Memory B cell (primary cell): Measurements from ENCODE around the gene CSNK1E.

Source experiments
- ATAC-seq: fragments of 150-1000 bp; cut with Tn5 transposase; 2 replicates; pipeline ENCODE4 v1.10.0; 2021; ENCODE audit warnings: low read depth, mild to moderate bottlenecking, moderate library complexity
- DNase-seq, 2 donors: peaks; one replicate each; pipeline ENCODE4 v3.0.0; 2022; ENCODE audit warnings: low spot score in 2 of 2
- H3K27ac Mint-ChIP-seq: one replicate; pipeline ENCODE4 v1.8.0; 2022; ENCODE audit warnings: mild to moderate bottlenecking, moderate library complexity, mixed read lengths
- H3K27me3 Mint-ChIP-seq: one replicate; pipeline ENCODE4 v1.8.0; 2022; ENCODE audit warnings: mixed read lengths
- H3K36me3 Mint-ChIP-seq: one replicate; pipeline ENCODE4 v1.8.0; 2022; ENCODE audit warnings: mild to moderate bottlenecking, mixed read lengths
- H3K4me1 Mint-ChIP-seq: one replicate; pipeline ENCODE4 v1.8.0; 2022; ENCODE audit warnings: mixed read lengths
- H3K4me3 Mint-ChIP-seq: one replicate; pipeline ENCODE4 v1.8.0; 2022; ENCODE audit warnings: mild to moderate bottlenecking, moderate library complexity, mixed read lengths
- H3K9me3 Mint-ChIP-seq: one replicate; pipeline ENCODE4 v1.8.0; 2022; ENCODE audit warnings: mixed read lengths

The CSNK1E gene

DNA sequence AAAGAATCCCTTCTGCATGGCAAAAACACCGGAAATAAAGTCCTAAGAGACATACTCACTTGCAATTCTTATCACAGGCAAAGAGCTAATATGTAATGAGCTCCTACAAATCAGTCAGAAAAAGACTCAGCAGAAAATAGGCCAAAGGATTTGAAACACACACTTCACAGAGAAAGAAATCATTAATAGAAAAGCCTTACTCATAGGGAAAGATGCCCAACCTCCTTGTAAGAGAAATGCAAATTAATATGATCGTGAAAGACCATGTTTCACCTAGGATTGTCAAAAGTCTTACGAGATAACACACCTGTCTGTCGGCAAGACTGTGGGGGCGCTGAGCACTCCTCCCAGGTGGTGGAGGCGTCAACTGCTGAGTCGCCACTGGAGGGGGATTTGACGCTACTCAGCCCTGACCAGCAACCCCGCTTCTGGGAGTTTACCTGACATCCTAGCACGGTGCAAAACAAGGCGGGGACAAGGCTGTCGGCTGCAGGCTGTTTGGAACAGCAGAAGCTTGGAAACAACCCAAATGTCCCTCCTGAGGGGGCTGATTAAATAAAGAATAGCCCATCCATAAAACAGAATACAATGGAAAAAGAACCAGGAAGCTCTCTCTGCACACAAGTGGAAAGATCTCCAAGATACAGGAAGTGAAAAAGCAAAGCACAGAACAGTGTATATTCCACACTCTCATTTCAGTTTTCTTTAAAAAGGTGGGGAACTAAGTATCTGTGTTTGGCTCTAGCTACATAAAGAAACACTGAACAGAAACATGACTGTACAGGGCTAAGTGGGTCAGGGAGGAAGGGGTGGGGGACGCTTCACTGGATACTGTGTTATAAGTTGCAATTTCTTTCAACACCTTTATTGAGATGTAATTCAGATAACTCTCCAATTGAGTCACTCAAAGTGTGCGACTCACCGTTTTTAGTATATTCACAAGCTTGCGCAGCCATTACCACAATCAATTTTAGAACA lies 11.5 kb downstream of the CSNK1E start:
- peak overlapping the region; percentile 53 for H3K4me3 Mint-ChIP-seq
- H3K9me3 Mint-ChIP-seq, result no peaks in the 10 kb centered on the region

DNA sequence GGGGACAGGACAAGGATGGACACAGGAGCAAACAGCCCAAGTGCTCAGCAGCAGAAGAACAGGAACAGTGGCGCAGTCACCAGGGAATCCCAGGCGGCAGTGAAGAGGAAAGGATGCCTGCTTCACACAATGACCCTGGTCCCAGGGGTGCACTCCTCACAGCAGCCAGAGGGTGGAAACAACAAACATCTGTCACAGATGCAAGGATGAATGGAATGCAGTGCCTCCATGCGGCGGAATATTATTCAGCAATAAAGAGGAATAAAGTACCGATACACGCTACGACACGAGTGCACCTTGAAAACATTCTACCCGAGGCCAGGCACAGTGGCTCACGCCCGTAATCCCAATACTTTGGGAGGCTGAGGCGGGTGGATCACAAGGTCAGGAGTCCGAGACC lies 12.7 kb downstream of the CSNK1E start:
- ATAC-seq (no peak), DNase-seq (no peak)
- Mint-ChIP-seq H3K4me3 (no peak overlapping the region), H3K4me1 (peaks cover 21% of the 10 kb centered on the region), H3K9me3 (no peaks in the 10 kb centered on the region), H3K27me3 (no peaks in the 10 kb centered on the region), H3K36me3 (peaks cover 15% of the 10 kb centered on the region), H3K27ac (no peak overlapping the region)

More for the DNA sequence above, 11.5 kb downstream of the CSNK1E start:
- no peaks in the 10 kb centered on the region for H3K27me3 Mint-ChIP-seq
- H3K36me3 Mint-ChIP-seq, result peaks cover 6% of the 10 kb centered on the region
- peak; percentile 91 for ATAC-seq
- H3K4me1 Mint-ChIP-seq, result peaks cover 24% of the 10 kb centered on the region
- DNase-seq, result peak; percentile 38 to 48
- H3K27ac Mint-ChIP-seq, result peak overlapping the region; percentile 70

DNA sequence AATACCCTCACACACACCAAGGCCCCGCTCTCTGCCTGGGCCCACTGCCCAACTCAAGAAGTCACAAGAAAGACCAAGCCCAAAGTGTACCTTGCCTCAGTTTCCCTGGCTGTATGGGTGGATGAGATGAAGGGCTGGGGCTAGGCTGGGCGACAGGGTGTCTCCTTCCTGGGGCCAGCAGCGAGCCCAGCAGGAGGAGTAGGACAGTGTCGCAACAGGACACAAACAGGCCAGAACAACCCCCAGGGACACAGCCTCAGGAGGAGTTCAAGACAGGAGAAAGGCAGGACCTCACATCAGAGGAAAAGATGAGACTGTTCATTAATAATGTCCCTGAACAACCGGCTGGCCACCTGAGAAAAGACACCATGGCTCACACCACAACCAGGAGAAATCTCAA lies 13.3 kb downstream of the CSNK1E start:
- H3K27me3 Mint-ChIP-seq, result no peaks in the 10 kb centered on the region
- no peak overlapping the region for H3K27ac Mint-ChIP-seq
- DNase-seq (no peak), ATAC-seq (no peak)
- H3K4me3 Mint-ChIP-seq, result no peak overlapping the region
- peaks cover 19% of the 10 kb centered on the region for H3K4me1 Mint-ChIP-seq
- peaks cover 15% of the 10 kb centered on the region for H3K36me3 Mint-ChIP-seq
- H3K9me3 Mint-ChIP-seq, result no peaks in the 10 kb centered on the region

DNA sequence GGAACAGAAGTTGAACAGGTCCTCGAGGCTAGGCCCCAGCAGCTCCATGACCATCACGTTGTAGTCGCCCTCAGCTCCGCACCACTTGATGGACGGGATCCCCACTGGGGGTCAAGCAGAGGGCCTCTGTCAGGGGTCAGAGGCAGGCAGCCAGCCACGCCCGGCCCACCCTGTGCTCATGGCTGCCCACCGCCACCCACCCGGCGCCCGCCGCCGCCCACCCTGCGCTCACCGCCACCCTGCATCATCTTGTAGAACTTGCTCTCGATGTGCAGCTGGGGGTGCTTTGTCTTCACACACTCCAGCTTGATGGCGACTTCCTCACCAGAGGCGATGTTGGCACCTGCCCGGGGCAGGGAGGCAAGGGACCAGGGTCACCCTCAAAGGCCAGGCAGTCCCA lies 14.3 kb downstream of the CSNK1E start:
- Mint-ChIP-seq H3K4me1 (peaks cover 16% of the 10 kb centered on the region), H3K4me3 (no peak overlapping the region), H3K27ac (no peak overlapping the region), H3K27me3 (no peaks in the 10 kb centered on the region), H3K36me3 (peaks cover 19% of the 10 kb centered on the region), H3K9me3 (no peaks in the 10 kb centered on the region)
- no peak for ATAC-seq
- no peak for DNase-seq

DNA sequence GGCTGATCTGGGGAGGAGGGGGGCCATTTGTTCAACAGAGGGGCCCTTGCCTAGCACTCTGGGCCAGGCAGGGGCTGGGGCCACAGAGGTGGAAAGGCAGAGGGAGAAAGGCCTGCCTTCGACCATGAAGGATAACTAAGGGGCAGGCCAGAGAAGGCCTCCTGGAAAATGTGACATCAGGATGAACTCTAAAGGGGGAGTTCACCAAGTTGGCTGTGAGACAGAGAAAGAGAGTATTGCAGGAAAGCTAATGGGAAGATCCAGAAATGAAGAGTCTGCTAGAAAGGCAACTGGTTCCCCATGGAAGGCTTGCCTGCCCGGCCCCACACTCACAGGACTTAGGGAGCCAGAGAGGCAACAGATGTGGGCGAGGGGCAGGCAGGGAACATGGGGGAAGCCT lies 16.3 kb downstream of the CSNK1E start:
- peaks cover 11% of the 10 kb centered on the region for H3K4me1 Mint-ChIP-seq
- DNase-seq (no peak), ATAC-seq (no peak)
- H3K4me3 Mint-ChIP-seq, result no peak overlapping the region
- H3K9me3 Mint-ChIP-seq, result no peaks in the 10 kb centered on the region
- peaks cover 18% of the 10 kb centered on the region for H3K36me3 Mint-ChIP-seq
- no peak overlapping the region for H3K27ac Mint-ChIP-seq
- no peaks in the 10 kb centered on the region for H3K27me3 Mint-ChIP-seq

DNA sequence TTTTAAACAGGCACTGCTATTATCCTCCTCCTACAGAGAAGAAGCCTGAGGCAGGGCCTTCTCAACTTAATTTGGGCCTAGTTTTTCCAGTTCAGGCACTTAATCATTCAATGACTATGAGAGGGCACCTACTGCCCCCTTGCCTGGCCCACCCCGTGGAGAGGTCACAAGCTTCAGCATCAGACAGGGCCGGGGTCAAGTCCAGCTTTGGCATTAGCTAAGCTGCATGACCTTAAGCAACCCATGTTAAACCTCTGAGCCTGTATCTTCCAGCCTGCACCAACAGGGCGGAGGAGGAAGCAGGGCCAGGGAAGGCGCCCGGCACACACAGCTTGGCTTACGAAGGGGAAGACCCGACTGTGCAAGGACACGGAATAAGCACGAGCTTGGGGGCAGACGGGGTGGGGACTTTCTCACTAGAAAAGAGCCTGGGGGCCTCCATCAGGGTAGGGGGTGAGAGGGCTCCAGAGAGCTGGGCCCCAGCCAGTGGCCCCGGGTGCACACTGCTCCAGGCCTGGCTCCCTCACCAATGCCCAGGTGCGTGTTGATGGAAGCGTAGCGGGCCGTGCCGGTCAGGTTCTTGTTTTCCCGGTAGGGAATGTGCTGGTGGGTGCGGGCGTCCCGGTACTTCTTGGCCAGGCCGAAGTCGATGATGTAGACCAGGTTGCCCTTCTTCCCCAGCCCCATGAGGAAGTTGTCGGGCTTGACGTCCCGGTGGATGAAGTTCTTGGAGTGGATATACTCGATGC lies 16.9 kb downstream of the CSNK1E start:
- H3K36me3 Mint-ChIP-seq, result peaks cover 18% of the 10 kb centered on the region

DNA sequence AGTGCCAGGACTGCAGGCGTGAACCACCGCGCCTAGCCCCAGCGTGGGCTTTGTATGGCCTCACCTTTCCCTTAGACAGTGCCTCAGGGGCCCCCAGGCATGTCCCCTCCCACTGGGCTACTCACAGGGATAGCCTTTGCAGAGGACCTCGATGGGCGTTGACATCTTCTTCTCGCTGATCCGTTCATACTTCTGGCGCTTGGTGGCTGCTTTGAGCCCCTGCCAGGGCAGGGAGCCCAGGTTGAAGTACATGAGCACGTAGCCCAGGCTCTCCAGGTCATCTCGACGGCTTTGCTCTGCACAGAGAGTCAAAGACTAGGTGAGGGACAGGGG lies 17.5 kb downstream of the CSNK1E start:
- Mint-ChIP-seq H3K36me3 (peaks cover 18% of the 10 kb centered on the region), H3K27ac (no peak overlapping the region), H3K27me3 (no peaks in the 10 kb centered on the region), H3K4me3 (no peak overlapping the region), H3K9me3 (no peaks in the 10 kb centered on the region), H3K4me1 (peaks cover 4% of the 10 kb centered on the region)
- no peak for ATAC-seq
- no peak for DNase-seq

More for the DNA sequence above, 16.9 kb downstream of the CSNK1E start:
- DNase-seq (no peak), ATAC-seq (no peak)
- no peaks in the 10 kb centered on the region for H3K27me3 Mint-ChIP-seq
- no peak overlapping the region for H3K4me3 Mint-ChIP-seq
- H3K27ac Mint-ChIP-seq, result no peak overlapping the region
- peaks cover 6% of the 10 kb centered on the region for H3K4me1 Mint-ChIP-seq
- no peaks in the 10 kb centered on the region for H3K9me3 Mint-ChIP-seq

DNA sequence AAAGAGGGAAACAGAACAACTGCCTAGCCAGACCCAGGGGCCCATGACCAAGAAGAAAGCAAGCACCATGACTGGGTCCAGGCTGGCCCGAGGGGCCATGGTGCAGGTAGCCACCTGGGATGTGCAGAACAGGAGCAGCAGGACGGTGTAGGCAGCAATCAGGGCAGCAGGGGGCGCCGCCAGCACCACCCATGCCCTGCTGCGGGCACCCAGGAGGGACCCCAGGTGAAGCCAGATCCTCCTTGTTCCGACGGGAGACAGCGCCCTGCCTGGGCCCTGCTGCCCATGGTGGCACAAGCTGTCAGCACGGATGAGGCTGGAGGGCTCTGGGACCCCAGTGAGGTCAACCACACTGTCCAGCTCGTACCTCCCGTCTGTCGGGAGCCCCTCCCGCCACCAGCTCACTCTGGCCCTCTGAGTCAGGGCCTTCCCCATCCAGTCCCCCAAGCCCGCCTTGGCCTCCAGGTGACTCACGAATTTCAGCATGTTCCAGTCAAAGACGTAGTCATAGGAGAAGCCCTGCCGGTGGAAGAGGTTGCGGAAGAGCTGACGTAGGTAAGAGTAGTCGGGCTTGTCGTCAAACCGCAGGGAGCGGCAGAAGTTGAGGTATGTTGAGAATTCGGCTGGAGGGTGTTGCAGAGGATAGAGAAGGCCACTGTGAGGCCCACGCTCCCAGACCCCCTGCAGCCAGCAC lies 18.8 kb downstream of the CSNK1E start:
- Mint-ChIP-seq H3K4me3 (no peak overlapping the region), H3K4me1 (no peaks in the 10 kb centered on the region), H3K9me3 (no peaks in the 10 kb centered on the region), H3K27me3 (no peaks in the 10 kb centered on the region), H3K27ac (no peak overlapping the region), H3K36me3 (peaks cover 22% of the 10 kb centered on the region)
- DNase-seq (peak in 1 of 2 donors; percentile 39), ATAC-seq (peak; percentile 74)

DNA sequence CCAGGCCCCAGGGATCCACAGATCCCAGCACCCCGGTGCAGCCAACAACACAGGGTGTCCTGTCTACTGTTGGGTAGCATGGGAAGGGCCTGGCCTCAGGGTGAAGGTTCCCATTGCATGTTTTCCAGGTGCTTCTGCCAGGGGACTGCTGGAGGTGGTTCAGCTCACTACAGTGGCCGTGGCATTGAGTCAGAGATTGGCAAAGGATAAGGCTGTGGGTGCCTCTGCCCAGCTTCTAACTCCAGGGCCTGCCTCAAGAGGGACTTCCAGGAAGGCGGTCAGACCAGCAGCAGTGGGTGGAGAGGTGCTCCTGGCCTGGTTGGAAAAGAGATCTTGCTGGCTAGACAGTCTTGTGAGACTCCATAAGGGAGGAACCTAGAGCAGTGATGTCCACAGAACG lies 20.9 kb downstream of the CSNK1E start:
- peaks cover 22% of the 10 kb centered on the region for H3K36me3 Mint-ChIP-seq
- H3K4me3 Mint-ChIP-seq, result no peak overlapping the region
- no peak overlapping the region for H3K27ac Mint-ChIP-seq
- DNase-seq (no peak), ATAC-seq (no peak)
- H3K4me1 Mint-ChIP-seq, result no peaks in the 10 kb centered on the region
- no peaks in the 10 kb centered on the region for H3K27me3 Mint-ChIP-seq
- no peaks in the 10 kb centered on the region for H3K9me3 Mint-ChIP-seq

DNA sequence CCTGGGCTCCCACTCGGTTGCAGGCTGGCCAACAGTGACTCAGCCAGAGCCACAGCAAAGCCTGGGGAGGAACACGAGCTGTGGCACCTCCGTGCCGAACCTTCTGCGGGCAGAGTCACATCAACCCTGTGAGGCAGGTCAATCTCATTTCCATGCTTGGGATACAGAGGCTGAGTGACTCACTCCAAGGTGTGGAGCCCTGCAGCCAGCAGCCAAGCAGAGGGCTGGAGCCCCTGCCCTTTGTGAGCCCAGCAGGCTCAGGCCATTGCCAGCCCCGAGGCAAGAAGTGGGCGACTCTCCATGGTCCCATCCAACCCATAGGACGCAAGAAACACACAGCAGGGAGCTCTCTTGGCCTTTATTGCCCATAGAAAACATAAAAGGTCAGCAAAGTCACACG lies 21.4 kb downstream of the CSNK1E start:
- H3K4me1 Mint-ChIP-seq, result no peaks in the 10 kb centered on the region

DNA sequence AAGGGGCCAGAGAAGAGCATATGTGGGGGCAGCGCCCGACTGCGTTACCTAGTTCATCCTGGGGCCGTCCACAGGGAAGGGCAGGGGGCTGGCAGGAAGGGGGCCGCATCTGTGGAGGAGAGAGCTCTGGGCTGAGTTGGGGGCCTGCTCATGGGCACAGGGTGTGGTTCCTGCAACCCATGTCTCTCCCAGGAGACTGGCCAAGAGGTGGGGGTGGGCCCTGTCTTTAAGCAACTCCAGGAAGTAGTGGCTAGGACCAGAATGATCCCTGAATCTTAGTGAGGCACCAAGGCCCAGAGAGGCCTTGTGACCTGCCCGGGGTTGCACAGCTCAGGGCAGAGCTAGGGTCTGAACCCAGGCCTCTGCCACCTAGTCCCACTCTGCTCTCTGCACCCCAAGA lies 21.9 kb downstream of the CSNK1E start:
- Mint-ChIP-seq H3K9me3 (no peaks in the 10 kb centered on the region), H3K4me3 (no peak overlapping the region), H3K27me3 (no peaks in the 10 kb centered on the region), H3K27ac (no peak overlapping the region), H3K4me1 (no peaks in the 10 kb centered on the region), H3K36me3 (peaks cover 19% of the 10 kb centered on the region)
- DNase-seq, result no peak
- no peak for ATAC-seq

More for the DNA sequence above, 21.4 kb downstream of the CSNK1E start:
- Mint-ChIP-seq H3K36me3 (peaks cover 21% of the 10 kb centered on the region), H3K4me3 (no peak overlapping the region), H3K27me3 (no peaks in the 10 kb centered on the region), H3K9me3 (no peaks in the 10 kb centered on the region), H3K27ac (no peak overlapping the region)
- no peak for ATAC-seq
- DNase-seq, result no peak

DNA sequence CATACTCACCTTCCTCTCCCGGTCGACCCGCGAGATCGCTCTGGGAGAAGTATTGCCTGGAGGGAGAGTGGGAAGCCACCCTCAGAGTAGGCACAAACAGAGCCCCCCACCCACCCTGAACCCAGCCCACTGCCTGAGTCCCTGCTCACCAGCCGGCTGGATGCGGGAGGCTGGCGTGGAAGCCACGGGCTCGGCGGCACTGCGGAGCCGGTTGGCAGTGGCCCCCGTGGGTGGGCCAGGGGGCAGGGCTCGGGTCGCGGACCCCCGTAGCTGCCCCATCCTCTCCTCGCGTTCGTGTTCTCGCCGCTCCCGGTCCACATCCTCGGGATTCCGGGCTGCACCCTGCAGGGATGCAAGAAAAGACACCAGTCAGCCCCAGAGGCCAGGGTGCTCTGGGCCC lies 23.0 kb downstream of the CSNK1E start:
- no peak overlapping the region for H3K4me3 Mint-ChIP-seq
- no peaks in the 10 kb centered on the region for H3K9me3 Mint-ChIP-seq
- ATAC-seq, result no peak
- DNase-seq, result no peak
- no peaks in the 10 kb centered on the region for H3K27me3 Mint-ChIP-seq
- H3K27ac Mint-ChIP-seq, result no peak overlapping the region
- no peaks in the 10 kb centered on the region for H3K4me1 Mint-ChIP-seq
- H3K36me3 Mint-ChIP-seq, result peaks cover 11% of the 10 kb centered on the region

DNA sequence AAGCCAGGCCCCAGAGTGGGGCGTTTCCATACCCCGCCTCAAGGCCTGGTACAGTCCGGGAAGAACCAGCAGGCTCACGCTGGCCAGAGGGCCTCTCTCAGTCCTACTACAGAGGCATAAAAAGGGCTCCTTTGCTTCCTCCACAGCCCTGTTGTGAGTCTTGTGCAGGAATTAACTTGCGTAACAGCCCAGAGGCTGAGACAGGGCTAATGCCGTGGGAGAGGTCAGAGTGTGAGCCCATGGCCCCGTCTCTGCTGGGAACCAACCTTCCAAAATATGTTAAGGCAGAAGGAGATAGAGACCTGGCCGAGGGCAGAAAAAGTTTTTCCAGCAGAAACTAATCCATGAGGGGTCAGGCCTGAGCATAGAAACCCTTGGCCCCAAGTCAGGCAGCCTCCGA lies 24.5 kb downstream of the CSNK1E start:
- Mint-ChIP-seq H3K9me3 (no peaks in the 10 kb centered on the region), H3K27me3 (no peaks in the 10 kb centered on the region), H3K4me3 (no peak overlapping the region), H3K36me3 (peaks cover 6% of the 10 kb centered on the region), H3K4me1 (no peaks in the 10 kb centered on the region), H3K27ac (no peak overlapping the region)
- DNase-seq (no peak), ATAC-seq (no peak)

DNA sequence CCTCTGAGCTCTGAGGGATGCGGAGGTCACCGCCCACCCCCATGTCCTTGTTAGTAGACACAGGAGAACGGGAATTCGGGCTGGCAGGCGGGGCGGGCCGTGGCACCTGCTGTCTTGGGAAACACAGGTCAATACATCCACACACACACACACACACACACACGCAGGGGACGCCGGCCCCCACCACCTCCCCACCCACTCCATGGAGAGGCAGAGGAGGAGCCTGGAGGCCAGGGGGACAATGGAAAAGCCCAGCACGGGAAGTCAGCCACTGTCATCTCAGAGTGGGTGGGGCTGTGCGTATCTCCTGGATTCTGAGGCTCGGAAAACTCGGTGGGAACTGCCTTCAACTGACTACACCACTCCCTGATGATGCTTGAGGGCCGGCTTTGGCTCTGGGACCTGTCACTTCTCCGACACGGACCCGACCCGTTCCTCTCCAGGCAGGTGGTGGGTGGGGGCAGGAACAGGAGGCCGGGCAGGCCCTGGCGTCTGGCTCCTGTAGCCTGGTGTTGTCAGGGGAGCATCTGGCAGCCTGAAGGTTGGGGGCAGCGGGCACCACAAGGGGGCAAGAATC lies 25.9 kb downstream of the CSNK1E start:
- no peak for ATAC-seq
- Mint-ChIP-seq H3K27me3 (no peaks in the 10 kb centered on the region), H3K27ac (peak overlapping the region; percentile 14), H3K4me3 (no peak overlapping the region), H3K4me1 (no peaks in the 10 kb centered on the region), H3K36me3 (peaks cover 6% of the 10 kb centered on the region), H3K9me3 (no peaks in the 10 kb centered on the region)
- DNase-seq, result no peak
